ENCODE data around the gene FHIT.

FHIT gene

DNA sequence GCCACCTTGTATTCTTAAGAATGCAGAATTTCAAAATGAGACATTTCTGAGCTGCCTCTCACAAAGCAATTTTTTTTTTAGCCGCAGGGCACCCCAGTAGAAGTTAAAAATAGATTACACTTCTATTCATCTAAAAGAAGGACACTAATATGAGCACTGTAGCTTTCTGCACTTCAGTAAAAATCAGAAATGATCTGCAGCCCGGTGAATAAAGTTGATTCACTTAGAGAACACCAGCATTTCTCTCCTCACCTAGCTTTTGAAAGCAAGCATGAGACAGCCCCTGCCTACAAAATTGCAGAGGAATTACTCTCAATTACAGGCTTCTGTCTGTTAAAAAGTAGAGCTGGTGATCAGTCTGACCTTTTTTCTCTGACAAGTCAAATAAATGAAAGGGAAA, 1062.4 kb downstream of the FHIT start:
- no peak for DNase-seq

DNA sequence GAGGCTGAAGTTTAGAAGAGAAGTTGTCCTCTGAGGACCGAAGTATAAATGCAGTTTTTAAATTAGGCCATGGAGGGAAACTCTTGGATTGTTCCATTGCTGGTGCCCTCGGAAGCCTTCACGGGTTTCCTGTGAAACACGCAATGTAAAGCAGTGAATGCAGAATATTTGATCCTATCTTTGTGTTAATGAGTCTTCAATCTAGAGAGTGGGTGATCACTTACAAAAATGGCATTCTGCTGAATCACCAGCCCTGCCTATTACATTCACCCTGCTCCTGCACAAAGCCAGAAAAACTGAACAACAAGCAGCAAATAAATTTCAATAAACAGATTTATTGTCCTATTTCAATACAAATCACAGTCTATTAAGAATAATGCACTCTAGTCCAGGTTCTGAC, 1063.9 kb downstream of the FHIT start:
- DNase-seq = no peak

DNA sequence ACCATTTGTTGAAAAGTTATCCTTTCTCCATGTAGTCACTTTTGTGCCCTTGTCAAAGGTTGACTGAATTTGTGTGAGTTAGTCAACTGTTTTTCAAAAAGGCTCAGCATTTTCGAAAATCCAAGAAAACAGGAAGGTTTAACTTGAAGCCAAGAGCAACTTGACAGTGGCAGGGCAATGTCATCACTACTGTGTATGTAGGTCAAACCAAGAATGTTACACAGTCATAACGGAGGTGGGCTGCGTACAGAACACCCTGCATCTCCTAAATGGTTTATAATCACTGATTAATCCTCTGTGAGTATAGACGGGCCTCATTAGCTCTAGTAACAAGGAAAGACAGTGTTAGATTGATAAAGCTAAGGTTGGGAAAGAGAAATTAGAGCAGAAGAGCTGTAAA, 1064.9 kb downstream of the FHIT start:
- DNase-seq = no peak

DNA sequence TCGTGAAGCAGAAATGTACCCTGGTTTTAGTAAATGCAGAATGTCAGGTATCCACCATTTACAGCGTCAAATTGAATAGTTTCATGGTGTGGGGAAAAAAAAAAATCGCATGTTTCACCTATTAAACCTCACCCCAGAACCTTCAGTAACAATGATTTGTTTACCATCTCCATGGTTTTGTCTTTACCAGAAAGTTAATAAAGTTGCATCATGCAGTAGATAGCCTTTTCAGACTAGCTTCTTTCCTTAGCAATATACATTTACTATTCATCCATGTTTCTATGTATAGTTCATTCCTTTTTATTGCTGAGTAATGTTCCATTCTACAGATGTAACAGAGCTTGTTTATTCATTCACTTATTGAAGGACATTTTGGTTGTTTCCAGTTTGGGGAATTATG, 1066.1 kb downstream of the FHIT start:
- no peak for DNase-seq

DNA sequence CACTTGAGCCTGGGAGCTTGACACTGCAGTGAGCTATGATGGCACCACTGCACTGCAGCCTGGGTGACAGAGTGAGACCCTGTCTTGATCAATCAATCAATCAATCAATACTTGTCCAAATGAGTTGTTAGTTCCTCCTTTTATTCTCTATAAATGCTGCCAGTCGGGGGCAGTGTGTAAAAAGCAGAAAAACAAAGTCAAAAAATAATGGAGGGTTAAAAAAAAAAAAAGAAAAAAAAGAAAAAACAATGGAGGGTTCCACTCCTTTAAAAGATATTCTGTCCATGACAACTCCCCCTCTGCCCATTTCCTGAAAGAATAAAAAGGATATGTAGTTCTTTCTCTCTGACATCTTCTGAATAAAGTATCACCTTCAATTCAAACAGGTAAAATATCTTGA, 1068.6 kb downstream of the FHIT start:
- no peak for DNase-seq

DNA sequence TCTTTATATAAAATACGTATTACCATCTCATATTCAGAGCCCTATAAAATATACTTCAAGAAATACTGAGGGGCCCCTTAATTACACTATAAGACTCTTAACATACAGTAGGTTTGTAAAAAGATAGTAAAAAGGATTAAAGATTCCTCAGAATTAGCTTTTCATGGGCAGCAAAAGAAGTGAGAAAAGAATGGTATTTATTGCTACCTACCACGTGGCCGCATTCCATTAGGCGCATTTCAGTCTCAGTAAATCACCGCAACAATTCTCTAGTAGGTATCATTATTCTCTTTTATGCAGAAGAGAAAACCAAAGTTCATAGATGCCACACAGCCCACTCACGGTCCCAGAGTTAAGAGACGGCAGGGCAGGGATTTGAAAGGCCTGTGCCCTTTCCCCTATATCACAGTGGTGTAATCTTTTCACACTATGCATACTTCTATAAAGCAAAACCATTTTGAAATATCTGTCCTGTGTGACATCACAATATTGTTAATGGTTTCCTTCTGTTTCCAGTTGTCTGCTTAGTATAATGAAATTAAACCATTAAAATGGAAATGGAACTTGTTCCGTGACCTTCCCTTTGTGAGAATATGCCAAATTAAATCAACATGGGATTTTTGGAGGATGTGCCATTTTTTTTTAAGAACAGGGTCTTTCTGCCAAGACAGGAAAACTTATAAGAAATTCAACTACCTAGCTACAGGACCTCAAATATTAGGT, 1072.2 kb downstream of the FHIT start:
- no peak for DNase-seq

DNA sequence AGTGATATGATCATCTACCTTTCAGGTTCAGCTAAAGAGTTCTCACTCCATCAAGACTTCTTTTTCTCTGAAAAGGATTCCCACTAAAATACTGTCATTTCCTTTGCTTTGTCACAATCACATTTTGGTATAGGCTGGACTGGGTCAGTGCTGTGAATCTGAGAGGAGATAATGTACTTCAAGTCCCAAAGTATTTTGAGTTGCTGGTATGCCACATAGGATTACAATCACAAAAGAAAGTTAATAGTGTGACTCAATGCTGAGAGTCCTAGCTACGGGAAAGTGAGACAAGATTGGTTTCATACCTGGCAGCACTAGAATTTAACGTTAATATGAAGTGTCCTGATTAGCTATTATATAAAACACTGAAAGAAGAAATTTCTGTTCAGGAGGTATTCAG, 1073.5 kb downstream of the FHIT start:
- DNase-seq = no peak

DNA sequence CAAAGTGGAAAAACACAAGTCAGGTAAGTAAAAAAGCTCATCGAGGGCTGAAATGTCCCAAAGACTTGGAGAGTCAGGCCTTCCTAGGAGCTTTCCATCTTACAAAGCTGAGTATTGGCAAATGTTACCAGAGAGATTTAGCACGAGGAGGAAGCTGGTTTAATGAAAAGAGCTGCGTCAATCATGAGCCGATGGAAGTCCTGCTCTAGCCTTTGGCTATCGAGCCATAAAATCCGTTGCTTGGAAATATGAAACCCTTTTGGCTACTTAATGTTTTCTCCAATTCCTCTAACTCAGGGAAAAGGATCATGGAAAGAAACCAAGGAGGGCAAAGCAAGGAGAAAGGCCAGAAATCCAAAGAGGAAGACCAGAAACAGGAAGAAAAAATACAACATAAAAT, 1074.6 kb downstream of the FHIT start:
- DNase-seq = no peak

DNA sequence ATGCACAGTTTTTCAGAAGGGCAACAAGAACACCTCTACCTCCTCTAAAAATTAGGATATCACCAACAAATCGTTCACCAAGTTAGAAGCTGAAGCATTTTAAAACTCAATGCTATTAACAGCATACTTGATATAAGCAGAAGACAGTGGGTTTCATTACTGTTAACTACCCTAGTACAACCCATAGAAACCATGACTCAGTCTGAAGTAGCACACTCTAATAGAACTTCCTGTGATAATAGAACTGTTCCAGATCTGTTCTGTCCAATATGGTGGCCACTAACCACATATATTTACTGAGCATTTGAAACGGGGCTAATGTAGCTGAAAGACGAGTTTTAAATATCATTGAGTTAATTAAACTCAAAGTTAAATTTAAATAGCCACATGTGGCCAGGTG, 1075.6 kb downstream of the FHIT start:
- no peak for DNase-seq

DNA sequence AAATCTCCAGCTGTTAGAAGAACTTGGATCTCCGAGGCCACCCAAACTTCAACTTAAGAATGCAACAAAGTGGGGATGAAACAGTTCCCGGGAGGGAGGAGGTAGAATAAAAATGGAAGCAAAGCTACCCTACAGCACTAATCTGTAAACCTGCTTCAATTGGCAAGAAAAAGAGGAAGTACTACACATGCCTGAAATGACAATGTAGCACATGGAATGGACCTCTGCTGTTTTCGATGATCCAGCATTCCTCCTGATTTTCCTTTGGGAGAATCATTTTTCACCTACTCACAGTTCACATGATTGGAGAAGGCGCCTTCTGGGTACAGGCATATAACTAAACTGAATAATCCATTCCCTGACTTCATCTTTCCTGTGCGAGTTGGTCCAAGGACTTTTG, 1081.5 kb downstream of the FHIT start:
- no peak for DNase-seq

DNA sequence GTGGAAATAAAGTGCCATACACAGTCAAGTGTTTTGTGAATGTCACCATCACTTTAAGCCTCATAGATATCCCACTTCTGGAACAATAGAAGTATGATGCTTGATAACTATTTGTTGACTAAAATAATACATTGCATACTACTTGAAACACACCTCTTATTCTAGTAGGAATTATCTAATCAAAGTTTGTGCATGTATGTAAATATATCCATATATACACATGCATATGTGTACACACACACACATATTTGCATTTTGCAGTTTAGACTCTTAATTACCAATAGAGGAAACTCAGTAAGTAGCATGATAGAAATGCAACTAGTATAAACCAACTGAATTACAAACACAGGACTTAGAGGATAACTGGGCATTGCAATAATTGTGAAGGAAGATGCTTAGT, 1084.1 kb downstream of the FHIT start:
- DNase-seq = no peak

DNA sequence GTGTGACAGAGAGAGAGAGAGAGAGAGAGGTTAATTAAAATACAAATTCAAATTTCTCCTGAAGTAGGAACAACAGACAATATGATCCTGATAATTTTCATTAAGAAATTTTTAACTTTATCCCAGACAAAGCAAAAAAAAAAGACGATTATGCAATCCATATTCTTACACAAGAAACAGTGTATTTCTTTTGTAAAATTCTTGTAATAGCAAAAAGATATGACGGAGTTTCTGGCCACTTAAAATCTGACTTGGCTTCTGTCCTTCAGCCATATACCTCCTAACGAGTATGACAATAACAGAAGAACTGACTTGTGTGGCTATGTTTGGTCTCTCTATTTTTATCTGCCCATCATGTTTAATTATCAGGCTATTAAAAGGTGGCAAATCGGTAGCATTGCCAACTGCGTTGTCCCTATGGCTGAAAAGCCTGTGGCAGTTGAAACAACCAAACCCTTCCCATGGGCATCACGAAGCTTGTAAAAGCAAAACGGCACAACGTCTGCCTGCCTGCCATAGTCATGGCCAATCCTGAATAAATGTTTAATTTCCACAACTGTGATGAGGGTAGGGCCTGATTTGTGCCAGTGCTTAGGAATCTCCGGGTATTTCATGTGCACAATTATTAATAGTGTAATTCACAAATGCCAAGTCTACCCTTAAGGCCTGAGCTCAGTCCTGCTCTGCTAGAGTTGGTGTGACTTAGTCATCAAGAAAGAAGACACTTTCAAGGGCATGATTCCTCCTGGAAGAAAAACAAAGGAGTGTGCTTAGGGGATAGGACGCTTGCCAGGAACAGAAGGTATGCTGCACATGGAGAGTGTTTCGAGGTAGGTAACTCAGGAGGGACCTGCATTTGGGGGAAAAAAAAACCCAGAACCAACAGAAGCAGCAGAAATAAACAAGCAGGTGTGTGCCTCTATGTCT, 1090.2 kb downstream of the FHIT start:
- DNase-seq = no peak

DNA sequence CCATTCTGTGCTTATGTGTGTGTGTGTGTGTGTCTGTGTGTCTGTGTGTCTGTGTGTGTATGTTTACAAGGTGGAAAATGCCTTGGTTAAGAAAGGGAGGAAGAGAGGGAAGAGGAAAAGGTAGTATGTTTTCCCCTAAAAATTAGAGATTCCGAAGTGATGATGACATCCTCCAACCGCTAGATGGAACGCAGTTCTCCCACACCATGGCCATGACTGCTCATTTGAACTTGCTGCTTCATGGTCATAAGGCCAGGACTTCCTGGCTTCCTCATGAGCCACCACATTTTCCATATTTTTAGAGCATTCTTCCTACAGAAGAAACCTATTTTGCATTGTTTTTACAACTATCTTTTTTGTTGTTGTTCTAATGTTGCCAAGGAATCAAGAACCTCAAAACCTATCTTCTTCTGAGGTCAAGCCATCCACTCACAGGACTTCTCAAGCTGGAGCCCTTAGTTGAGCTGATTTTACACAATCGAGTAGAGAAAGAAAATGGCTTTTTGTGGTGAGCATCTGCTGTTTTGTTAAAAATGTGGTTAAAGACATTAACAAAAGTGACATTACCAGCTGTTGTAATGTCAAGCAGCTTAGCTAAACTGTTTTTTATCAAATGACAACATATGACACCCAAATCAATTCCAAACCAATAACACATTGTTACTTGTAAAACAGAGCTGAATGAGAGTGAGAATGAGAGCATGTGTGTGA, 1091.0 kb downstream of the FHIT start:
- DNase-seq = no peak

DNA sequence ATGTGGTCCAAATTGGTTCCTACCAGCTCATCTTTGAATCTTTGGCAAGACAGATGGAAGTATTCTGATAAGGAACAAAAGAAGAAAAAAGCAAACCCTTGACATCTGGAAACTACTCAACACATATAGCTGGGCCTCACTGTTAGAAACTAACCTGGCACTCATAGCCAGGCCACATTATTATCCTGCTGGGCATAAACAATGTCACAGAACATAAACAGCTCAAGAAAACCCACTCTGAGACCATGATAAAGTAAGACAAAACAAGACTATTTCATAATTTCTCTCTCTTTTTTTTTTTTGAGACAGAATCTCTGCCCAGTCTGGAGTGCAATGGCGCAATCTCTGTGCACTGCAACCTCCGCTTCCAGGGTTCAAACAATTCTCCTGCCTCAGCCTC, 1093.2 kb downstream of the FHIT start:
- no peak for DNase-seq

DNA sequence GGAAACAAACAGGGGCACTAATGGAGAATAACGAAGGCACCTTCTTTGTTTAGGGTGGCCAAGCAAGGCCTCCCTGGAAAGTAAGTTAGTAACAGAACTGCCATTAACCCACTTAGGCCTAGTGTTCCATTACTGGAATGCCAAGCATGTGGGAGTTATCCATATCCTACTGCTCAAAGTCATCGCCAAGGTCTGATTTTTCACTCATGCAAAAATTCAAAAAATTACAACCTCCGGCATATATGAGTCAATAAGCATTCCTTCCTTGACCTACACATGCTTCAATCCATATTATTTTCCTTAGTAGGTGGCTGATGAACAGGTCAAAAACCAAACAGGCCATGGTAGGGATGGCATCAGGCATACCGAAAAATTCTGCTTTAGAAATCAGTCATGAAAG, 1097.2 kb downstream of the FHIT start:
- no peak for DNase-seq

DNA sequence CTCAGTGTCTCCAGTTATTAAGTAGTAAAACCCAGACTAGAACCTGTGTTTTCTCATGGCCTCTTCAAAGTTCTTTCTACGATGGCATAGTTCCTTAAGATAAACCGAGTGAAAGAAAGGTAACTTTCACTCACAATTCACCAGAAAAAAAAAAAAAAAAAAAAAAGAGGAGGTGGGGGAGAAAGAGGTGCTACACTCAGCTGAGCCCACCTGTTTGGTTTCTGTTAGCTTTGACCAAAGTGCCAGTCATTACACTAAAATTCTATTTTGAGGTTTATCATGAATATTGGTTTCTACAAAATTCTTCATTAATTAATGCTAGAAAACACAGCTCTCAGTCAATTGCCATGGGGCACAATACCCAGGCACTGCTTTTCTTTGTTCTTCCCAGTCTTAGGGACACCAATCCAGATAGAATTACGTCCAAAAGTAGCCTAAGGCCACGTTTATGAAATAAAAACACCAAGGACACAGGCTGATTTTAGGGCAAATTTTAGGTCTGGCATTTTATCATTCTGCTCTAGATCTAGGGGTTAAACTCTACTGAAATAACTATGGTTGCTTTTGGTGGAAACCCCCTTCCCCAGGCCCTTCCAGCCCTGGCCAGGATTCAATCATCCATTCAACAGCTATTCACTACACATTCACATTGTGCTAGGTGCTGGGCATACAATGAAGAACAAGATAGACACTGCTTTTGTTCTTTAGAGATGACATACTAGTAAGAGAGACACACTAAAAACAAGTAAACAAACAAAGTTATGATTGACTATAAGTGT, 1097.8 kb downstream of the FHIT start:
- no peak for DNase-seq

DNA sequence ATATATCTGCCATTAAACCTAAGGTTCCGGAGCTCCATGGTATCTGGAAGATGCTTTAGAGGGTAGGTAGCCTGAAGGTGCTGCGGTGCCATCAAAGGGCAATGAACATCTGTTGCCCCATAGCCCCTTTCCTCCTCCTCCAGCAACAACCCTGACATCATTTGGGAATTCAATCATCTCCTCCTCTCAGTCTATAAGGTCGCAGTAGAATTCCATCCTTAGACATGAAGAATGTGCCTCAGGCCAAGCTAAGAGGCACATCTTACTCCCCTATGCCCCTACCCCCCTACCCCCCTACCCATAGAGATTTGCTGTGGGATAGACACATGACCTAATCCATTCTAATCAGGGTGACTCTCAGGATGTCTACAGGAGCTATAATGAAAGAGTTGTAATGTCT, 1101.8 kb downstream of the FHIT start:
- DNase-seq = no peak

DNA sequence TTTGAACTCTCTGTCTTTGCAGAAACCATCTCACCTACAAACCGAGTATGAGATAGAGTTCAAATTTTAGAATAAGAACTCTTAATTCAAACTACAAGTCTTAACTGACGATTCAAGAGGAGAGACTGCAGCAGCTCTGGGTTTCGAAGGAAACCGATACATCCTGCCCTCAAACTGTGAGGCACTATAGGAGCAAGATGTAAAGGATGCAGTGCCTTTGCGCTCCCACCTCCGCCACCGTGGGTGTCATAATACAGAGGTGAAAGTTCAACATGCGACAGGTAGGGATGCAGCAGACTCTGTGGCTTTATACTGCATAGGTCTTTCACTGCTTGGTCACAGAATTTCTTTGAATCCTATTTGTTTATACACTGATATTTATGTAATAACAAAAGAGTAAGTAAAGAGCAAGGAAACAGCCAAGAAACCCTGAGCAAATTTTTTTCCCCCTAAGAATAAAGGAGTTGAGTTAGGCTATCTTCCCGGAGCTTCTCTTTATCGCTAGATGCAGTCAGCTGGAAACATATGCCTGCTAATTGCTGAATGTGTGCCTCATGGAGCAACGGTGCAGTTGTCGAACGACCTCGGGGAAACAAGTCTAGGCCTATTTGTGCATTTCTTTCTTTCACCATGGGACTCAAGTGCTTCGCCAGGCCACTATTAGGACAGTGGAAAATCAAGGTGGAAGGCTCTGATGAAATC, 1103.9 kb downstream of the FHIT start:
- DNase-seq = no peak

DNA sequence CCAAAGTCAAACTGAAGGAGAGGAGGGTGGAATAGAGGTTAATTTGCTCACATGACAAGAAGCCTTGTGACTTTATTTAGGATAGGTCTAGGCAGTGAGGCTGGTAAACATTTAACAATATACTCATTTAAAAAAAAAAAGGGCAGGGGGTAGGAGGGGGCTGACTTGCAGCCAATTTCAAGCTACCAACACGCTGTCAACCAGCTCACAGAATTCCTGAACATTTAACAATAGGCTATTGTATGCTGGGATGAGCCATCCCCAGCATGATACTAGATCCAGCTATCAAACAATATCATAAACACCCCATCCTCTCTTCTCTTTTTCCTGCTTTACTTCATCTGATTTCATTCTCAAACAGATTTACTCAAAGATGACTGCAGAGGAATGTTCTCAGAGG, 1105.1 kb downstream of the FHIT start:
- DNase-seq = no peak

DNA sequence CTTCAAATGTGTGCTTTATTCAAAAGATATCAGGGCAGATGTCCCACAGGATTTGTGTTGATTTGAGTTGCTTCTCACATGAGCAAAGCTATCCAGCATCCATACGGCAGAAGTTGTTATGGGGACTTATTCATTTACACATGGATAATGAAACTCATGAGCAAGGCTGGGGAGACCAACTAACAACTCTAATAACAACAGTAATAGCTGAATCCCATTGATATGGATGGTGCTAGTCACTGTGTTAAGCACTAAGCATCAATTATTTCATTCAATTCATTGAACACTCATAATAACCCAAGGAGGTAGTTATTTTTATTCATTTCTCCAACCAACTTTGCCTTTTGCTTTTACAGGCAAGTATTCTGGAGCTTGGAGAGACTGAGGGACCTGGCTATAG, 1107.2 kb downstream of the FHIT start:
- DNase-seq = no peak

DNA sequence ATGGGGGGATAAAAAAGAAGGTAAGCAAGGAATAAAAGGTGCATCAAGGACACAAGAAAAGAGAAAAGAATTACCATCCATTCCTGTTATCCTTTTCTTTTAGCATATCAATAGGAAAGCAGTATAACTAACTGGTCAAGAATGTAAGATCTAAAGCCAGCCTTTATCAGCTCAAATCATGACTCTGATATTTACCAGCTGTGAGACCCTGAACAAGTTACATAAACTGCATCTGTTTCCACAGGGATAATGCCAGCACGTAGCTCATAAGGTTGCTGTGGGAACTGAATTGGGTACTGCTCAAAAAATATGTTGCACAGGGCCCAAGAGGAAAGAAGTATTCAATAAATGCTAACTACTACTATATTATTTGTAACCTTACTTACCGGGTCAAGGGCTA, 1109.2 kb downstream of the FHIT start:
- DNase-seq = no peak

DNA sequence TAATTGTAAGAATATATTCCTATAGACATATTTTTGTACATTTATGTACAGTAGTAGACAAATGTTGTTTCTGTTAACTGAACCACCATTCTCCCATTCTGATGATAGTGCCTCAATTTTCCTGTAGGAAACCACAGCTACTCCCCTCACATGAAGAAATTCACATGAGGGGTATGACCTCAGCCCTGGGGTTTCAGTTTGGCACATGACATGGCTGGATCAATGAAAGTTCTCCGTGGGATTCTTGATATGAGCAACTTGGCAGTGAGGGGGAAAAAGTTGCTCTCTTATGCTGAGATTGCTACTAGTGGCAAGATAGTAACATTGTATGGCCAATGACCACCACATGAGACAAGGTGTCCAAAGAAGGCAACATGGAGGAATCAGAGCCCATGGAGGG, 1111.1 kb downstream of the FHIT start:
- DNase-seq = no peak
